ENCODE data around the gene TRIM9.
"Not testable (repeated sequence)": the region's sequence is repeated elsewhere in the genome, so short reads cannot be mapped to it uniquely, and the experiment has no call there.

Gene TRIM9

GRCh38 chr14:50963919-50964318 lies 131.0 kb downstream of the TRIM9 start:
- no peak for DNase-seq (ENCODE audit: low read depth in 2 of 2)

DNA sequence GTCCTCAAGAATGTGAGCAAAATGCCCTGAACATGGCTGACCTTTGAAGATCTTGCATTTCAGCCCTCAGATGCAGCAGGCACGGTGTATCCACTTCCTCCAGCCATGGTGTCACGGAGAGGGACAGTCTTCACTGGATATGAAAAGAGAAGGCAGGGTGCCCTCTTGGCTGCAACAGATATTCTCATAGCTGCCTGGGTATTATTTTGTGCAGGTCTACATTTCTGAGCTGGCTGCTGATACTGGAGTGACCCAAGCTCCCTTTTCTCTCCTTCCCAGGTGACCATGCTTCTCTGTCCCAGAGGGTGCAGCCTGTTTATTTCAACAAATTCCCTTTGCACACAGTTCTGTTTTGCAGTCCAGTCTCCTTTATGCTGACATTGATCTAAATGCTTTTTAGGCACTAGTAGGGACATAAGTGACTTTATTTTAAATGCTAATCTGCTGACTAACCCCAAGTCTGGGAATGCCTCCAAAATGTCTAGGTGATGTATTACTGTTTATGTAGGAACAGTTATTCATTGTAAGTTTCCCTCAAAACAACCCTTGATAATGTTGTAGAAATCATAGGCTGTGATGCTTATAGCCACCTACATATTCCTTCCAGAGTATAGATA lies 133.2 kb downstream of the TRIM9 start:
- no peak for DNase-seq (ENCODE audit: low read depth in 2 of 2)

GRCh38 chr14:50957296-50957695 lies 137.6 kb downstream of the TRIM9 start:
- no peak for DNase-seq (ENCODE audit: low read depth in 2 of 2)

DNA sequence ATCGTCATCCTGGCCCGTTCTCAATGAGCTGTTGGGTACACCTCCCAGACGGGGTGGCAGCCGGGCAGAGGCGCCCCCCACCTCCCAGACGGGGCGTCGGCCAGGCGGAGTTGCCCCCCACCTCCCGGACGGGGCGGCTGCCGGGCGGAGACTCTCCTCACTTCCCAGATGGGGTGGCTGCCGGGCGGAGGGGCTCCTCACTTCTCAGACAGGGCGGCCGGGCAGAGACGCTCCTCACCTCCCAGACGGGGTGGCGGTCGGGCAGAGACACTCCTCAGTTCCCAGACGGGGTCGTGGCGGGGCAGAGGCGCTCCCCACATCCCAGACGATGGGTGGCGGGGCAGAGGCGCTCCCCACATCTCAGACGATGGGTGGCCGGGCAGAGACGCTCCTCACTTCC lies 138.5 kb downstream of the TRIM9 start:
- DNase-seq (ENCODE audit: low read depth in 2 of 2) = not testable (repeated sequence)

- DNase-seq (ENCODE audit: low read depth in 2 of 2) = no peak
Observed at GRCh38 chr14:50955373-50956043, 139.4 kb downstream of the TRIM9 start.

- no peak for DNase-seq (ENCODE audit: low read depth in 2 of 2)
Observed at GRCh38 chr14:50954811-50955372, 140.0 kb downstream of the TRIM9 start.

- no peak for DNase-seq (ENCODE audit: low read depth in 2 of 2)
Observed at GRCh38 chr14:50953502-50953901, 141.4 kb downstream of the TRIM9 start.

- DNase-seq (ENCODE audit: low read depth in 2 of 2) = no peak
Observed at GRCh38 chr14:50951032-50951431, 143.9 kb downstream of the TRIM9 start.

DNA sequence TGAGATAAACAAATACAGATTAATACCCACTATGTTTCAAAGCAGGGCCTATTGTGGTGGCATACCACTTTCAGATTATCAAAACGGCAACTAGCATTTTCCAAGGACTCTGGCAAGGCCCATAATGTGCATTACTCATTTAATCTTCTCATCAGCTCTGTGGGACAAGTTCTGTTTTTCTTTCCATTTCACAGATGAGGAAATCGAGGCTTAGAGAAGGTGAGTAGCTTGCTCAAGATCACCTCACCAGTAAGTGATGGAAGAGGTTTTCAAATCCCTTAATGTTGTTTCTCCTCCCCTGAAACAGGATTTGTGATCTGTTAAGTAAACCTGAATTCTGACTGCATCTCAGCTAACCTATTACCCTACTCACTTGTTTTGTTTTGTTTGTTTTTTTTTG lies 146.7 kb downstream of the TRIM9 start:
- DNase-seq (ENCODE audit: low read depth in 2 of 2) = no peak

DNA sequence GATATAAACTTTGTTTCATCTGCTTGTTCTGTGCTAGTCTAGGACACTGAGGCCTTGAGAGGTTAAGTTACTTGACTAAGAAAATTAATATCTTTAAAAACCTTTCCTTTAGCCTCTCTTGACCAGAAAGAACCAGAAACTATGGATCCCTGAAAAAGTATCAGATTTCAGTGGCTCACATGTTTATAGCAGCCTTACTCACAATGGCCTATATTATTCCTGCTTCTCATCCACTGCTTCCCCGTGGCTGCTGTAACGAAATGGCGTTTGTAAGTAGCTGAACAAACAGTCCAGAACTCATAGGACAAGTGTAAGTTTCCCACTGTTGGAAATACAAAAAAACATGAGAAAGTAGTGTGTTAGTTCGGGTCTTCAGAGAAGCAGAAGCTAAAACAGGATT lies 147.5 kb downstream of the TRIM9 start:
- DNase-seq (ENCODE audit: low read depth in 2 of 2) = no peak

DNA sequence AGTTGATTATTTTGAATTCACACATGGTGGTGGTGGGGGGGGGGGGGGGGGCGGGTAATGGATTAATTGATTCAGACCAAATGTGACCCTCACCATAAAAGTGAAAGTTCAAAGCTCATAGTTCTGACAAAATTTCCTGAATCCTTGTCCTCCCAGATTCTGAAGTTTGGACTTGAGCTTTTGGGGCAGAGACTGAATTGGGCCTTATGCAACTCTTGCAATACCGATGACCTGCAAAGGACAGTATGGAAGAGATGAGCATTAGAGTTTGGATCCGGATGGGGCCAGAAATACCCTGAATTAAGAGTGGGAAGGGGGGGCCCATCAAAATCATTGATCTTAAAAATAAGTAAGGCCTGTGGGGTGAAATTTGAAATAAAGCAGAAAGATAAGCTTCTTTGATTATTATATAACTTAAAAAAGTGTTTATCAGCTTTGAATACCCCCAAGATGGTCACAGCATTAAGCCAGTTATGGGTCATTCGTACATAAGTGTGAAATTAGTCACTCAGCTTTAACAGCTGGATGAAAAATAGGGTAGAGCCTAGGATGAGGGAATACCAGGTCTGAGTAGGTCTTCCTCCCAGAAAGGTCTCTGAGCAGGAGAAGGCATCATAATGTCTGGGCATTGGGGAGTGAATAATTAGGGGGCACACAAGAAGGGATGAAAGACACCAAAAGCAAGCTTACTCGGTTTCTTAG lies 148.5 kb downstream of the TRIM9 start:
- no peak for DNase-seq (ENCODE audit: low read depth in 2 of 2)

DNA sequence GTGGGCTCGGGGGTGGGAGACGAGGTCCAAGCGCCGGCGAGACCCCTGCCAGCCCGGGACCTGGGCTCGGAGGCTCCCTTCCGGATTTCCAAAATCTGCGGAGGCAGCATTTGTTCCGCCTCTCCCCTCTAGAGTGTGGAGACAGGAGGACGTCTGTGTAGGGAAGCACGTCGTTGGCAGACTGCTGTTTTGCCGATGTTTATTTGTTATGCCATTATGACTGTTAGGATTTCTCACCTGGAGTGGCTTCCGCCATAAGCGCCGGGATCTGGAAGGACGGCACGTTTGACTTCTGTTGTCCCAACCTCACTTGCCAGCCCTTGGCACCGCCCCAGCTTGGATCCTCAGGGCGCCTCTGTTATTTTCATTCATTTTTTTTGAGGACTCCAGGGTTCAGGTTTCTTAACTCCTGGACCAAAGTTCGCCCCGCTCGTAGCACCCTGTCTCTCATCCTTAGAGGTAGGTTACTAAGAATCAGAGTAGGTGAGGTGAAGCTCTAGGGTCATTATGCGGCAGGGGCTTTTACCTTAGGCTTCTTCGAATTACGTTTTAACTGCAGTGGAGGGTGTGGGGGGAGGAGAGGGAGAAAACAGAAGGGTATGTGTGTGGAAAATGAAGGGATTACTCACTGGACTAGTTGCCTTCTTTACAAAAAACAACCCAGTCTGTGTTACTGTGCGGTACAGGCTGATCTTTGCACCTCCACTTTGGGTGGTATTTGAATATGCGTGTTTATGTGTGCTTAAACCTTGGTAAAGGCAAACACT lies 150.1 kb downstream of the TRIM9 start:
- no peak for DNase-seq (ENCODE audit: low read depth in 2 of 2)

DNA sequence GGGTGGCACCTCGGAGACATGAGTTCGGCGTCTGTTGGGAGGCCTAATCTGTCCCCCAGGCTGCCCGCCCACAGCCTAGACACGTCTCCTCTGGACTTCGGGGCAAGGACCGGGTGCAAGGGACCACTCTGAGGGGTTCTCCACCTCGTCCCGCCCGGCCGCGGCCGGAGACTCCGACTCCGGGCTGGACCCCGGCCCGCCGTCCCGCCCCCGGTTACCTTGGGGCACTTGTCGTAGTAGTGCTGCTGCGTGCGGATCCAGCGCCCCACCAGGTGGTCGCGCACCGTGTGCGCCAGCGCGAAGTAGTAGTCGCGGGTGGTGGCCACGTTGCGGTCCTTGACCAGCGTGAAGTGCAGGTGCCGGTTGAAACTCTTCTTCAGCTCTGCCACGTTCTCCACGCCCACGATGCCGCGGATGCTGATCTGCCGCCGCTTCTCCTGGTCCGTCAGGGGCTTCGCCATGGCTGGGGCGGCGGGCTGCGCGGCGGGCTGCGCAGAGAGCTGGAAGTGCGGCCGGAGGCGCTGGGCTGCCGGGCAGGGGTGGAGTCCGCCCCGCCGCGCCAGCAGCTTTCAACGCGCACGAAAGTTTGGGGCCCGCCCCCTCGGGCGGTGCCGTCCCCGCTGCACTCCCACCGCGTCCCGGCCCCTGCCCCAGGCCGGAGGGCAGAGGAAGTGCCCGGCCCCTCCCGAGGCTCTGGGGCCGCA lies 150.8 kb downstream of the TRIM9 start, which contains the start of gene PYGL:
PYGL (minus strand) TSS at position 541 of the 704 bp plus-strand sequence; CDS start at position 461, 80 bp downstream.
- peak in 1 of 2 donors; percentile 19 for DNase-seq (ENCODE audit: low read depth in 2 of 2)

DNA sequence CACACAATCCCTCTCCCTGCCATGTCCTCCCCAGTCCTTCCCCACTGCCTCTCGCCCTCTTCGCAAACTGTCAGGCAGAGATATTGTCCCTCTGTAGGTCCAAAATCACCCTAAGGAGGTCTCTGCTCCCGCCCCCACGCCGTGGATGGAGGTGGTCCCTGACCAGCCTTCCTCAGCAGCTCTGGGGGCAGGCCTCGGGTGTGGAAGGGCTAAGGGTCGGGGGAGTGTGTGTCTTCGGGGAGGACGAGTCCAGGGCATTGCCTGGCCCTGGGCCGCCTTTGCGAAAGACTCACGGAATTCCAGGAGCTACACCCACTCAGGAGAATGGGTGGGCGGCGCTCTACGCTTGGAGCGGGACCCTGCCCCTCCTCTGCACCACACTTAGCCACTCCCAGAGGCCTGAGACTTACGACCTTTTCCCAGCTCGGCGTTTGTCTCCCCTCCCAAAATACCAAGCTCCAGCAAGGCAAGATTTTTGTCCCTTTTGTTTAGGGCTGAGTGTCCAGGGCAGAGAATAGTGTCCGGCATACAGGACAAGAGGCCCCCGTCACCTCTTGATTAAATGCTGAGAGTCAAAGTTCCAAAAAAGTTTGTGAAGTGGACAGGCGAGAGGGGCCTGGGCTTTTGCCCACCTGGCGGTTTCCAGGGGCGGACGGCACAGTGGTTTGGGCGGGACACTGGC lies 151.5 kb downstream of the TRIM9 start:
- no peak for DNase-seq (ENCODE audit: low read depth in 2 of 2)

DNA sequence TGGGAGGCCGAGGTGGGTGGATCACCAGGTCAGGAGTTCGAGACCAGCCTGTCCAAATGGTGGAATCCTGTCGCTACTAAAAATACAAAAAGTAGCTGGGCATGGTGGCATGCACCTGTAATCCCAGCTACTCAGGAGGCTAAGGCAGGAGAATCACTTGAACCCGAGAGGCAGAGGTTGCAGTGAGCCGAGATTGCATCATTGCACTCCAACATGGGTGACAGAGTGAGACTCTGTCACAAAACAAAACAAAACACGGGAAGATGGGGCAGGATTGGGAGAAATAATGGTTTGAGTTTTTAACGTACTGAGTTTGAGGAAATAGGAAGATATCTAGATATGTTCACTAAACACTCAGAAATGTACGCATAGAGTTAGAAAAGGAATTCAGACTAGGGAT lies 153.3 kb downstream of the TRIM9 start:
- not testable (repeated sequence) for DNase-seq (ENCODE audit: low read depth in 2 of 2)

GRCh38 chr14:50941151-50941550 lies 153.8 kb downstream of the TRIM9 start:
- DNase-seq (ENCODE audit: low read depth in 2 of 2) = no peak

GRCh38 chr14:50937800-50938199 lies 157.1 kb downstream of the TRIM9 start:
- no peak for DNase-seq (ENCODE audit: low read depth in 2 of 2)

GRCh38 chr14:50937325-50937724 lies 157.6 kb downstream of the TRIM9 start:
- DNase-seq (ENCODE audit: low read depth in 2 of 2) = no peak

- DNase-seq (ENCODE audit: low read depth in 2 of 2) = no peak
Observed at GRCh38 chr14:50936882-50937281, 158.0 kb downstream of the TRIM9 start.

DNA sequence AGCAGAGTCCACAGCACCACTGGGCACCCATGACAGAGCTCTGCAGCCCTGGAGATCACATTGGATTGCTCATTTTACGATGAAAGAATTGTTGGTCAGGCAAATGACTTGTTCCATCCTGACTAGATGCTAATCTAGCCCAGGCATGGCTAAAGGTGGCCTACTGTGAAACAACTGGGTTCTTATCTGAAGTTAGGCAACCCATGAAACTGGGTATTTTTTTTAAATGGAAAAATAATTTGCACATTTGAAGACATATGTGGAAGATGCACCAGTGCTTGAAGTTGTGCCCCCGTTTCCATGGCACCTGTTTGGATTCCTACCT lies 158.9 kb downstream of the TRIM9 start:
- no peak for DNase-seq (ENCODE audit: low read depth in 2 of 2)

Measured in stimulated activated CD8-positive, alpha-beta memory T cell treated with anti-CD3 and anti-CD28 coated beads, Interleukin-7, amount 100 ng/mL, for 4 hours (primary cell).